Smooth muscle cell (in vitro differentiated cells): ENCODE results near the gene OXA1L. TPM values are rescaled to one million over a fixed set of nuclear protein-coding genes. Genes with fewer than 3 reads are reported as not detected.

Source experiments
- DNase-seq: peaks from one replicate; lab custom pipeline; 2025; ENCODE audit not compliant: unreplicated experiment; lab: John Stamatoyannopoulos, UW
- H2AFZ ChIP-seq: fragments of 200-600 bp; sonication (generic); 2 replicates; pipeline ENCODE4 v1.6.0; 2016; ENCODE audit warnings: antibody characterized with exemption, low read depth, mild to moderate bottlenecking
- H3F3A ChIP-seq: fragments of 200-600 bp; sonication (generic); 2 replicates; pipeline ENCODE4 v1.6.0; 2017; ENCODE audit warnings: antibody characterized with exemption, low read depth
- H3K27ac ChIP-seq: fragments of 200-600 bp; sonication (generic); 2 replicates; pipeline ENCODE4 v1.5.1; 2016; ENCODE audit warnings: low read depth, mild to moderate bottlenecking
- H3K27me3 ChIP-seq: fragments of 200-600 bp; sonication (generic); 2 replicates; pipeline ENCODE4 v1.6.1; 2016; ENCODE audit warnings: low read depth, mild to moderate bottlenecking
- H3K36me3 ChIP-seq: fragments of 200-600 bp; sonication (generic); 2 replicates; pipeline ENCODE4 v1.5.1; 2016; ENCODE audit warnings: low read depth
- H3K4me1 ChIP-seq: fragments of 200-600 bp; sonication (generic); 2 replicates; pipeline ENCODE4 v1.5.1; 2016; ENCODE audit warnings: low read depth
- H3K4me2 ChIP-seq: fragments of 200-600 bp; sonication (generic); 2 replicates; pipeline ENCODE4 v1.6.0; 2016; ENCODE audit warnings: mild to moderate bottlenecking
- H3K4me3 ChIP-seq: fragments of 200-600 bp; sonication (generic); 2 replicates; pipeline ENCODE4 v1.5.1; 2016; ENCODE audit warnings: mild to moderate bottlenecking
- H3K79me2 ChIP-seq: fragments of 200-600 bp; sonication (generic); 2 replicates; pipeline ENCODE4 v1.6.0; 2016; ENCODE audit warnings: low read depth, mild to moderate bottlenecking
- H3K9ac ChIP-seq: fragments of 200-600 bp; sonication (generic); 2 replicates; pipeline ENCODE4 v1.6.0; 2016; ENCODE audit warnings: low read depth
- H3K9me3 ChIP-seq: fragments of 200-600 bp; sonication (generic); replicated peaks from 2 replicates; pipeline ENCODE4 v1.5.1; 2016; ENCODE audit warnings: low read depth
- H4K20me1 ChIP-seq: fragments of 200-600 bp; sonication (generic); 2 replicates; pipeline ENCODE4 v1.6.0; 2016; ENCODE audit warnings: low read depth
- WGBS: methylation state at CpG from one replicate; pipeline ENCODE4 v1.1.7; 2016; ENCODE audit warnings: low lambda C conversion rate; 5-methylcytosine and 5-hydroxymethylcytosine counted together
- polyA plus RNA-seq: library from polyadenylated mRNA; unstranded; fragments of >200 nt; fragmentation: Nextera tagmentation; extraction: Ambion mirVana; gene quantifications from 2 replicates; pipeline ENCODE4 v1.2.1, GENCODE V29; 2016
- total RNA-seq: library from RNA; depleted of rRNA; stranded (reverse); fragments of >200 nt; gene quantifications from 2 replicates; pipeline ENCODE4 v1.2.3, GENCODE V29; 2014
- TF ChIP-seq, protein P1 (sequence below): fragments of 200-600 bp; sonication (generic); IDR thresholded peaks from 2 replicates; pipeline ENCODE4 v1.5.1; 2017; ENCODE audit warnings: borderline replicate concordance, mild to moderate bottlenecking, antibody characterized with exemption; ENCODE audit not compliant: insufficient read depth, poor library complexity, severe bottlenecking

Gene OXA1L
- total and polyA plus RNA-seq, 2 experiments from 2014 or later: 55.9 to 93.8 TPM

- H3K9me3 ChIP-seq: no peaks in the 10 kb centered on the region
- WGBS: 87% methylated on average over 5 of the region's 5 CpGs
- no peak overlapping the region for H3K4me3 ChIP-seq
- no peaks in the 10 kb centered on the region for H3K79me2 ChIP-seq
- no peaks in the 10 kb centered on the region for H3K36me3 ChIP-seq
- H3K4me2 ChIP-seq: no peak overlapping the region
- DNase-seq: no peak
- H4K20me1 ChIP-seq: no peaks in the 10 kb centered on the region
- H3K9ac ChIP-seq: no peak overlapping the region
- H3K27ac ChIP-seq: no peak overlapping the region
- H3K27me3 ChIP-seq: no peaks in the 10 kb centered on the region
- no peak overlapping the region for H2AFZ ChIP-seq
- TF ChIP-seq, protein P1, sequence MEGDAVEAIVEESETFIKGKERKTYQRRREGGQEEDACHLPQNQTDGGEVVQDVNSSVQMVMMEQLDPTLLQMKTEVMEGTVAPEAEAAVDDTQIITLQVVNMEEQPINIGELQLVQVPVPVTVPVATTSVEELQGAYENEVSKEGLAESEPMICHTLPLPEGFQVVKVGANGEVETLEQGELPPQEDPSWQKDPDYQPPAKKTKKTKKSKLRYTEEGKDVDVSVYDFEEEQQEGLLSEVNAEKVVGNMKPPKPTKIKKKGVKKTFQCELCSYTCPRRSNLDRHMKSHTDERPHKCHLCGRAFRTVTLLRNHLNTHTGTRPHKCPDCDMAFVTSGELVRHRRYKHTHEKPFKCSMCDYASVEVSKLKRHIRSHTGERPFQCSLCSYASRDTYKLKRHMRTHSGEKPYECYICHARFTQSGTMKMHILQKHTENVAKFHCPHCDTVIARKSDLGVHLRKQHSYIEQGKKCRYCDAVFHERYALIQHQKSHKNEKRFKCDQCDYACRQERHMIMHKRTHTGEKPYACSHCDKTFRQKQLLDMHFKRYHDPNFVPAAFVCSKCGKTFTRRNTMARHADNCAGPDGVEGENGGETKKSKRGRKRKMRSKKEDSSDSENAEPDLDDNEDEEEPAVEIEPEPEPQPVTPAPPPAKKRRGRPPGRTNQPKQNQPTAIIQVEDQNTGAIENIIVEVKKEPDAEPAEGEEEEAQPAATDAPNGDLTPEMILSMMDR: no peak
- no peaks in the 10 kb centered on the region for H3K4me1 ChIP-seq
- H3F3A ChIP-seq: peaks cover 5% of the 10 kb centered on the region
Observed at GRCh38 chr14:22793976-22794375, 27.5 kb downstream of the OXA1L start.

GRCh38 chr14:22794551-22794951 is 28.1 kb downstream of the OXA1L start:
- 91% methylated on average over 7 of the region's 7 CpGs for WGBS
- no peak overlapping the region for H3K27ac ChIP-seq
- H3K27me3 ChIP-seq: no peaks in the 10 kb centered on the region
- H4K20me1 ChIP-seq: no peaks in the 10 kb centered on the region
- no peak overlapping the region for H3K4me3 ChIP-seq
- H2AFZ ChIP-seq: no peak overlapping the region
- H3K36me3 ChIP-seq: no peaks in the 10 kb centered on the region
- peaks cover 5% of the 10 kb centered on the region for H3F3A ChIP-seq
- H3K9me3 ChIP-seq: no peaks in the 10 kb centered on the region
- TF ChIP-seq, protein P1: no peak
- no peaks in the 10 kb centered on the region for H3K79me2 ChIP-seq
- DNase-seq: no peak
- H3K4me2 ChIP-seq: no peak overlapping the region
- H3K4me1 ChIP-seq: no peaks in the 10 kb centered on the region
- no peak overlapping the region for H3K9ac ChIP-seq

DNA sequence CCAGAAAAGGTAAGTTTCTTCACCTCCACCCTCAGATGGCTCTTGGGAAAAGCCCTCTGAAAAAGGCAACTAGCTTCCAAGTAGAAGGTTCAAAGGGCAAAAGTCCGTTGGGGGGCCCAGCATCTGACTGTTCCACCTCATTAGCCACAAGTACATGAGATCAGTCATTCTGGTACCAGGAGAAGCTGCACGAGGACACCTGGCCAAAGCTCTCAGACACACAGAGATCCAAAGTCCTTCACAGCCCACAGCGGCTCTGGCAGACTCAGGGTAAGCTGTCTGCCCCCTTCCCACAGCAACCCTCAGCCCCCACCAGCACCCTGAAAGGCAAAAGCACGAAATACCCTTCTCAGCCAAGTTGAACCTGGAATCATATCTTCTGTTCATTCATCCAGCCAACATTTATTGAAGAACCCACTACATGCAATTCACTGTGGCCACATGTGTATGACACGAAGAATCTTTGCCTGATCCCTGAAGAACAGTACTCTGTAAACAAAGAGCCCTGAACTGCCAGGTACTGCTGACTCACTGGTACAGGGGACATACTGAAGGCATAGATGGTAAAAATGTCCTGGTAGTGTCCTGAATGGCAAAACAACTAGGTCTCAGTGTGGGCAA is 29.7 kb downstream of the OXA1L start:
- H3K79me2 ChIP-seq: no peaks in the 10 kb centered on the region
- TF ChIP-seq, protein P1: no peak
- H3F3A ChIP-seq: peaks cover 5% of the 10 kb centered on the region
- H3K36me3 ChIP-seq: no peaks in the 10 kb centered on the region
- no peaks in the 10 kb centered on the region for H3K9me3 ChIP-seq
- no peak overlapping the region for H2AFZ ChIP-seq
- no peak for DNase-seq
- H3K27me3 ChIP-seq: no peaks in the 10 kb centered on the region
- WGBS: 79% methylated on average over 5 of the region's 5 CpGs
- no peaks in the 10 kb centered on the region for H4K20me1 ChIP-seq
- H3K9ac ChIP-seq: no peak overlapping the region
- H3K4me1 ChIP-seq: no peaks in the 10 kb centered on the region
- no peak overlapping the region for H3K4me3 ChIP-seq
- H3K27ac ChIP-seq: no peak overlapping the region
- no peak overlapping the region for H3K4me2 ChIP-seq
